H1 (cell line): ENCODE measurements around the gene IL17D. TPM values are rescaled to one million over a fixed set of nuclear protein-coding genes. Genes with fewer than 3 reads are reported as not detected.

Experiments used
- CTCF ChIA-PET: fragments of 300-600 bp; sonication (Branson Sonifier 250); formaldehyde crosslinking; loops from one replicate; lab custom pipeline; 2021; ENCODE audit not compliant: partially characterized antibody; lab: Charles Lee
- POLR2A ChIA-PET: fragments of 300-600 bp; sonication (Branson Sonifier 250); formaldehyde crosslinking; loops from one replicate; lab custom pipeline; 2021; ENCODE audit warnings: inconsistent platforms; ENCODE audit not compliant: partially characterized antibody; lab: Charles Lee
- DNase-seq, 2 experiments: peaks; one replicate each; pipeline versions ENCODE4 v3.0.0 to v3.0.0-alpha.2; 2010 to 2022; ENCODE audit warnings: low spot score in 2 of 2, low read depth in 1 of 2, mixed read lengths in 1 of 2
- FAIRE-seq: peaks from 2 replicates; lab custom pipeline; 2011; peaks lifted over from hg19 to GRCh38; lab: Jason Lieb, UNC
- H2AFZ ChIP-seq: 2 replicates; pipeline ENCODE4 v1.8.1; 2012; ENCODE audit warnings: low read length, inconsistent platforms
- H2AK5ac ChIP-seq: 2 replicates; pipeline ENCODE4 v1.6.1; 2013; ENCODE audit warnings: low read depth, low read length
- H2BK120ac ChIP-seq: replicated peaks from 2 replicates; pipeline ENCODE3; 2013; ENCODE audit warnings: low read depth, low read length, inconsistent platforms
- H2BK12ac ChIP-seq: 2 replicates; pipeline ENCODE4 v1.6.1; 2013; ENCODE audit warnings: low read depth, low read length
- H2BK15ac ChIP-seq: 2 replicates; pipeline ENCODE4 v1.6.1; 2013; ENCODE audit warnings: low read length
- H2BK20ac ChIP-seq: 2 replicates; pipeline ENCODE4 v1.6.1; 2013; ENCODE audit warnings: low read length
- H2BK5ac ChIP-seq: 2 replicates; pipeline ENCODE4 v1.6.1; 2013; ENCODE audit warnings: low read depth, low read length
- H3K14ac ChIP-seq: 2 replicates; pipeline ENCODE4 v1.6.1; 2013; ENCODE audit warnings: inconsistent platforms; ENCODE audit not compliant: insufficient read length
- H3K18ac ChIP-seq: 2 replicates; pipeline ENCODE4 v1.6.1; 2013; ENCODE audit warnings: low read length; ENCODE audit errors: extremely low read depth
- H3K23ac ChIP-seq: 2 replicates; pipeline ENCODE4 v1.6.1; 2013; ENCODE audit warnings: inconsistent platforms; ENCODE audit not compliant: insufficient read length
- H3K23me2 ChIP-seq: 2 replicates; pipeline ENCODE4 v1.6.1; 2013; ENCODE audit warnings: low read depth, low read length
- H3K27ac ChIP-seq: 2 replicates; pipeline ENCODE4 v1.6.1; 2011; ENCODE audit warnings: low read depth, low read length, inconsistent platforms
- H3K27me3 ChIP-seq, 4 experiments: replicated peaks in 1 of 4; 1 replicate in 1 of 4; 2 replicates in 3 of 4; pipeline versions ENCODE4 v1.6.1 to v1.8.1; 2011 to 2013; ENCODE audit warnings: low read length in 3 of 4, mild to moderate bottlenecking in 3 of 4, inconsistent platforms in 2 of 4, mixed read lengths in 2 of 4, moderate library complexity in 1 of 4; ENCODE audit not compliant: control insufficient read depth in 3 of 4, insufficient read depth in 3 of 4; ENCODE audit errors: extremely low read depth in 1 of 4
- H3K36me3 ChIP-seq, 4 experiments: 2 replicates each; pipeline versions ENCODE4 v1.6.1 to v1.8.1; 2011 to 2013; ENCODE audit warnings: mild to moderate bottlenecking in 4 of 4, low read length in 3 of 4, moderate library complexity in 2 of 4, control low read depth in 1 of 4, inconsistent platforms in 1 of 4; ENCODE audit not compliant: insufficient read depth in 4 of 4, control insufficient read depth in 2 of 4
- H3K4ac ChIP-seq: replicated peaks from 2 replicates; pipeline ENCODE3; 2013; ENCODE audit warnings: low read length, low read depth, mixed read lengths, inconsistent platforms; ENCODE audit not compliant: insufficient read length
- H3K4me1 ChIP-seq, 4 experiments: replicated peaks in 1 of 4; 1 replicate in 1 of 4; 2 replicates in 3 of 4; pipeline versions ENCODE4 v1.6.1 to v1.8.1; 2011 to 2013; ENCODE audit warnings: low read length in 3 of 4, inconsistent platforms in 2 of 4, mixed read lengths in 1 of 4; ENCODE audit not compliant: insufficient read depth in 4 of 4, control insufficient read depth in 3 of 4
- H3K4me2 ChIP-seq, 2 experiments: 2 replicates each; pipeline versions ENCODE4 v1.6.1 to v1.8.1; 2011 to 2013; ENCODE audit warnings: low read depth in 2 of 2, low read length in 2 of 2, control low read depth in 1 of 2, inconsistent platforms in 1 of 2, mild to moderate bottlenecking in 1 of 2; ENCODE audit not compliant: insufficient read depth in 1 of 2
- H3K4me3 ChIP-seq, 4 experiments: fragments of 200-600, 300-600 bp in 1 of 4; sonication (generic), shearing (Covaris generic), sonication (Bioruptor Twin) in 1 of 4; 2 replicates each; pipeline versions ENCODE4 v1.5.1 to v1.8.1; 2011 to 2016; ENCODE audit warnings: low read length in 4 of 4, low read depth in 3 of 4, control low read depth in 2 of 4, inconsistent platforms in 2 of 4, mild to moderate bottlenecking in 2 of 4, mixed read lengths in 1 of 4, moderate library complexity in 1 of 4; ENCODE audit not compliant: insufficient read depth in 2 of 4; ENCODE audit errors: extremely low read depth in 1 of 4
- H3K56ac ChIP-seq: replicated peaks from 2 replicates; pipeline ENCODE3; 2013; ENCODE audit warnings: low read depth, mild to moderate bottlenecking, mixed read lengths, low read length, inconsistent platforms; ENCODE audit not compliant: insufficient read length
- H3K79me1 ChIP-seq: 2 replicates; pipeline ENCODE4 v1.6.1; 2013; ENCODE audit warnings: low read depth, low read length, control low read depth
- H3K79me2 ChIP-seq, 2 experiments: 2 replicates each; pipeline versions ENCODE4 v1.6.1 to v1.8.1; 2012 to 2013; ENCODE audit warnings: low read length in 2 of 2, mild to moderate bottlenecking in 2 of 2, inconsistent platforms in 1 of 2; ENCODE audit not compliant: insufficient read depth in 2 of 2, control insufficient read depth in 1 of 2
- H3K9ac ChIP-seq, 4 experiments: replicated peaks in 1 of 4; 1 replicate in 1 of 4; 2 replicates in 3 of 4; pipeline versions ENCODE4 v1.6.1 to v1.8.1; 2011 to 2013; ENCODE audit warnings: low read depth in 3 of 4, low read length in 3 of 4, control low read depth in 2 of 4, mild to moderate bottlenecking in 2 of 4, moderate library complexity in 2 of 4, inconsistent platforms in 1 of 4; ENCODE audit errors: extremely low read depth in 1 of 4
- H3K9me3 ChIP-seq, 2 experiments: 2 replicates each; pipeline versions ENCODE4 v1.6.1 to v1.8.1; 2012 to 2013; ENCODE audit warnings: mild to moderate bottlenecking in 2 of 2, moderate library complexity in 2 of 2, control low read depth in 1 of 2, inconsistent platforms in 1 of 2, low read depth in 1 of 2, low read length in 1 of 2, mixed read lengths in 1 of 2; ENCODE audit not compliant: insufficient read depth in 2 of 2
- H4K20me1 ChIP-seq, 2 experiments: replicated peaks in 1 of 2; 2 replicates each; pipeline versions ENCODE3 to v1.8.1; 2011 to 2013; ENCODE audit warnings: inconsistent platforms in 2 of 2, low read length in 2 of 2, mild to moderate bottlenecking in 1 of 2; ENCODE audit not compliant: insufficient read depth in 2 of 2, control insufficient read depth in 1 of 2
- H4K5ac ChIP-seq: 2 replicates; pipeline ENCODE4 v1.6.1; 2013; ENCODE audit warnings: low read length, low read depth, mixed read lengths, inconsistent platforms; ENCODE audit not compliant: insufficient read length
- H4K8ac ChIP-seq: 2 replicates; pipeline ENCODE4 v1.8.0; 2013; ENCODE audit warnings: mild to moderate bottlenecking, moderate library complexity, low read length, inconsistent platforms; ENCODE audit not compliant: insufficient read depth; ENCODE audit errors: extremely low read depth
- H4K91ac ChIP-seq: replicated peaks from 2 replicates; pipeline ENCODE3; 2013; ENCODE audit warnings: low read length, mixed read lengths, inconsistent platforms; ENCODE audit not compliant: insufficient read length
- BACH1 ChIP-seq: IDR thresholded peaks from 2 replicates; pipeline ENCODE4 v1.6.1; 2012; ENCODE audit warnings: low read length, improper control_type of control experiment
- CEBPB ChIP-seq: IDR thresholded peaks from 2 replicates; pipeline ENCODE4 v1.6.1; 2012; ENCODE audit warnings: low read depth, low read length
- EZH2 ChIP-seq: fragments of 200-600 bp; sonication (generic); IDR thresholded peaks from 2 replicates; pipeline ENCODE4 v1.7.1; 2012; ENCODE audit warnings: low read depth, mild to moderate bottlenecking, moderate library complexity, low read length, inconsistent platforms; ENCODE audit not compliant: severe bottlenecking
- JUND ChIP-seq: IDR thresholded peaks from 2 replicates; pipeline ENCODE4 v1.6.1; 2011; ENCODE audit warnings: mild to moderate bottlenecking, improper control_type of control experiment, low read length
- MAX ChIP-seq: IDR thresholded peaks from 2 replicates; pipeline ENCODE4 v1.6.1; 2012; ENCODE audit warnings: inconsistent platforms
- RAD21 ChIP-seq, 2 experiments: IDR thresholded peaks in 1 of 2; conservative IDR thresholded peaks in 1 of 2; 2 replicates each; pipeline ENCODE4 v1.6.1; 2011; ENCODE audit warnings: low read depth in 2 of 2, low read length in 2 of 2, improper control_type of control experiment in 1 of 2, inconsistent platforms in 1 of 2, mild to moderate bottlenecking in 1 of 2, moderate library complexity in 1 of 2
- SP1 ChIP-seq: IDR thresholded peaks from 2 replicates; pipeline ENCODE4 v1.6.1; 2011; ENCODE audit warnings: low read depth, low read length
- TBP ChIP-seq: IDR thresholded peaks from 2 replicates; pipeline ENCODE4 v1.6.1; 2011; ENCODE audit warnings: low read depth, low read length, improper control_type of control experiment
- WGBS, 2 experiments: shearing (Covaris generic) in 1 of 2; methylation state at CpG; one replicate each; pipeline versions ENCODE4 v1.1.6 to v1.1.7; 2013 to 2015; ENCODE audit warnings: low lambda C conversion rate in 2 of 2, mixed read lengths in 2 of 2, inconsistent platforms in 1 of 2, low coverage in 1 of 2, missing lambda C conversion rate in 1 of 2; ENCODE audit not compliant: insufficient replicate concordance in 2 of 2, insufficient coverage in 1 of 2, insufficient read length in 1 of 2; ENCODE audit errors: extremely low coverage in 1 of 2, missing lambda C conversion rate in 1 of 2; 5-methylcytosine and 5-hydroxymethylcytosine counted together
- polyA plus RNA-seq, 7 experiments: library from polyadenylated mRNA; depleted of rRNA in 3 of 7; stranded (reverse) in 5 of 7; unstranded in 2 of 7; fragments of >200 nt in 5 of 7; fragments of 200-250 nt in 2 of 7; gene quantifications; 1 replicate in 5 of 7; 2 replicates in 1 of 7; 4 replicates in 1 of 7; pipeline versions ENCODE4 v1.2.1 to v1.2.3, GENCODE V29; 2011 to 2013; ENCODE audit warnings: missing spikeins in 2 of 7, mixed read lengths in 2 of 7
- total RNA-seq: library from RNA; stranded (reverse); fragmentation: NEBNext Ultra II Directional; extraction: Animal tissue kit (Norgen Biotek cat#: 25700); gene quantifications from 2 replicates; pipeline ENCODE4 v1.2.1, GENCODE V29; 2021

IL17D gene
- total and polyA plus RNA-seq, 2 of the 8 experiments (the other 6 are each of a cell fraction or from before 2014, with no cell fraction given): 0.56 to 0.59 TPM

DNA sequence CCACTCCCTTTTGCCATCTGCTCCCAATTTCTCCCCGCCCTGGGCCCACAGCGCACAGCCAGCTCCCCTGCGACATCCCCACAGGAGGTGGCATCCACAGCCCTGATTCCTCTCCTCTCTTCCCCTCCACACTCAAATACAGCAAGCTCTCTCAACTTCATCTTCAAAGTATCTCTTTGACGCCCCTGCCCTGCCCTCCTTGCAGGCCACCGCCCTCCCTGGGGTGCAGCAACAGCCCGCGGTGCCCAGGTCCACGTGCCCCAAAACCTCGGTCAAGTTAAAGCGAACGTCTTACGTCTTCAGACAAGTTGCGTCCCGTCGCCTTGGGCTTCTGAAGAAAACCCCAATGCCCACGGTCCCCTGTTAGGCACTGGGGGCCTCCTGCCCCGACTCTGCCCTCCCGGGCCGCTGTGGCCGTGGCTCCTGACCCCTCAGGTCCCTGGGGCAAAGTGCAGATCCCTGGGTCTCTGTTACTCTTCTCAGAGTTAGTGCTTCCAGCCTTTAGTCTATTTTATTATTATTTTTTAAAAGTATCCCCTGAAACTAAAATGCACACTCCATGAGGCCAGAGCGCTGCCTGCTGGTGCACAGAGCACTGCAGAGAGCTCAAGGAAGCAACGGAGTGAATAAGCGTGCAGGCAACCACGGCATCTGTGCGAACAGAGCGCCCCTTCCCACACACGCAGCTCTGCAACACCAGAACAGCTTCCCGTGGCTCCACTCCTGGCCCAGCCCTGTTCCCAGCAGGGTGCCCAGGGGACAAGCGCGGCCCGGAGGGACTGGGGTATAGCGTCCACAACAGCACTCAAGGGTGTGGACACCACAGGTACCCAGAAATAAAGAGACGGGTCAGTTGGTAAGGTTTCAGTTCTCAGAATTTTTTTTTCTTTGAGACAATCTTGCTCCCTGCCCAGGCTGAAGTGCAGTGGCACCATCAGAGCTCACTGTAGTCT is 26.4 kb downstream of the IL17D start:
- FAIRE-seq: no peak
- POLR2A ChIA-PET: no interaction called here

More for the DNA sequence above, 26.4 kb downstream of the IL17D start:
- Histone ChIP-seq H3K14ac (no peak overlapping the region), H3K4me1 (no peaks in the 10 kb centered on the region), H3K18ac (no peak overlapping the region), H3K27ac (no peak overlapping the region)
- DNase-seq: no peak
- CTCF ChIA-PET: interaction anchor here (0.5 to 1.5 kb wide), 5 partner anchors 8 to 529 kb away, joined by 3 to 5 read pairs (median 4); no protein-coding TSS in a partner anchor
- TF ChIP-seq JUND (no peak), EZH2 (no peak), TBP (no peak), MAX (no peak), RAD21 (IDR thresholded peaks at IDR 0.05 in 1 of 2, conservative IDR thresholded peaks at IDR 0.05 in 1 of 2; ENCODE audit: low read depth in 2 of 2, low read length in 2 of 2) (peak; percentile 9 to 35; a peak in 2 of 4 replicates), BACH1 (no peak), SP1 (no peak), CEBPB (no peak)
- TF ChIP-seq, all 59 proteins: peak for 1
- Histone ChIP-seq H3K79me1 (no peaks in the 10 kb centered on the region; the same call in 1 of the 2 replicates), H3K4me2 (no peak overlapping the region), H2AK5ac (no peak overlapping the region), H3K4ac (no peak overlapping the region), H4K91ac (no peak overlapping the region), H3K79me2 (no peaks in the 10 kb centered on the region), H3K4me3 (no peak overlapping the region), H4K20me1 (no peaks in the 10 kb centered on the region), H3K23me2 (no peaks in the 10 kb centered on the region), H4K5ac (no peak overlapping the region), H2BK120ac (no peak overlapping the region), H2BK5ac (no peak overlapping the region), H3K9me3 (no peaks in the 10 kb centered on the region), H3K23ac (no peak overlapping the region), H2BK15ac (no peak overlapping the region), H3K27me3 (no peaks in the 10 kb centered on the region), H2BK20ac (no peak overlapping the region), H4K8ac (no peak overlapping the region; the same call in 1 of the 2 replicates), H3K9ac (no peak overlapping the region), H3K36me3 (no peaks in the 10 kb centered on the region), H3K56ac (no peak overlapping the region), H2BK12ac (no peak overlapping the region), H2AFZ (no peak overlapping the region)
- 92% methylated on average over 33 of the region's 33 CpGs; no CpG with 5 or more reads in 1 of the 2 experiments for WGBS, 2 experiments
